ENCODE data around the gene ANXA6. TPM values are rescaled to one million over a fixed set of nuclear protein-coding genes. Genes with fewer than 3 reads are reported as not detected.

The ANXA6 gene
- total and polyA plus RNA-seq, 10 donors: 141 to 295 (median 185) TPM

DNA sequence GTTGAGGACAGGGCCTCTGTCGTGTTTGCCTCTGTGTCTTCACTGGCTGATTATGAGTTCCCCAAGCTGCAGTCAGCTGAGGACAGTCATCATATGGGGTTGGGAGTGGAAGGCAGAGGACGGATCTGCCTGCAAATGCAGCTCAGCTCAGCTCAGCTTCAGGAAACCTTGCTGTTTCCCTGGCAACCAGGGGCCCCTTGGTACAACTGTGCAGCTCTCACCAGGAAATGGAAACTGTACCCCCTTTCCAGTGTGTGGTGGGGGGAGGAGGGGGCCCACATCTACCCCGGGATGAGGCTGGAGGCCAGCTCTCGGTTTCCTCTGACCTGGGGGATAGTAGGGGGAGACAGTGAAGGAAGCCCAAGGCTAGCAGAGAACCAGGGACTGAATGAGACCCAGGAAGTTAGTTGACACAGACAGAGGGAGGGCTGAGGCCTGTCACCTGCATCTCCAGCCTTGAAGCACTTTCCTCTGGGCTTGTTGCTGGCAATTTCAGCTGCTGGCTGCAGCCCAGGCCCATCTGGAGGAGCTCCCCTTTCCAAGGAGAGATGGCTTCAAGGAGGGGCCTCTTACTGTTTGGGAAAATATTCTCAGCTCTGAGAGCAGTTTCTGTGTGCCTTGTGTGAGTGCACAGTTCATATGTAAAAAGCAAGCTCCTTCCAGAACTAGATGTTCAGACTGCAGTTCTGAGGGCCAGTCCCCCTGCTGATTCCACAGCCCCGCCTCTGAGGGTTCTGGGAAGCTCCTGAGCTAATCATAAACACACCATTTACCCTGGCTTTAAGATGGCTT, 6.9 kb downstream of the ANXA6 start:
- H3K4me1 ChIP-seq: peaks cover 76 to 100% (median 99%) of the 10 kb centered on the region in 6 donors
- no peaks in the 10 kb centered on the region for H3K27me3 ChIP-seq (replicated peaks in 1 of 7)
- TF ChIP-seq POLR2AphosphoS5 (IDR thresholded peaks at IDR 0.05) (peak in 2 of 3 donors; percentile 51 to 65), POLR2A (IDR thresholded peaks at IDR 0.05) (no peak)
- TF ChIP-seq, protein P1, sequence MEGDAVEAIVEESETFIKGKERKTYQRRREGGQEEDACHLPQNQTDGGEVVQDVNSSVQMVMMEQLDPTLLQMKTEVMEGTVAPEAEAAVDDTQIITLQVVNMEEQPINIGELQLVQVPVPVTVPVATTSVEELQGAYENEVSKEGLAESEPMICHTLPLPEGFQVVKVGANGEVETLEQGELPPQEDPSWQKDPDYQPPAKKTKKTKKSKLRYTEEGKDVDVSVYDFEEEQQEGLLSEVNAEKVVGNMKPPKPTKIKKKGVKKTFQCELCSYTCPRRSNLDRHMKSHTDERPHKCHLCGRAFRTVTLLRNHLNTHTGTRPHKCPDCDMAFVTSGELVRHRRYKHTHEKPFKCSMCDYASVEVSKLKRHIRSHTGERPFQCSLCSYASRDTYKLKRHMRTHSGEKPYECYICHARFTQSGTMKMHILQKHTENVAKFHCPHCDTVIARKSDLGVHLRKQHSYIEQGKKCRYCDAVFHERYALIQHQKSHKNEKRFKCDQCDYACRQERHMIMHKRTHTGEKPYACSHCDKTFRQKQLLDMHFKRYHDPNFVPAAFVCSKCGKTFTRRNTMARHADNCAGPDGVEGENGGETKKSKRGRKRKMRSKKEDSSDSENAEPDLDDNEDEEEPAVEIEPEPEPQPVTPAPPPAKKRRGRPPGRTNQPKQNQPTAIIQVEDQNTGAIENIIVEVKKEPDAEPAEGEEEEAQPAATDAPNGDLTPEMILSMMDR (IDR thresholded peaks at IDR 0.05 in 8 of 11, conservative IDR thresholded peaks at IDR 0.05 in 3 of 11): no peak
- H3K4me3 ChIP-seq: peak overlapping the region in 4 of 8 donors; percentile 0 to 52 (median 8)
- peak; percentile 89 for DNase-seq
- WGBS, 5 donors: 10 to 16% (median 14%) methylated on average over 5 of the region's 5 CpGs
- H3K36me3 ChIP-seq: peaks cover 0 to 40% (median 20%) of the 10 kb centered on the region in 6 donors
- intact Hi-C loops (cut with DNase I; ENCODE audit: low total_unique reads): no loop called here
- no peaks in the 10 kb centered on the region for H3K9me3 ChIP-seq
- H3K27ac ChIP-seq: peak overlapping the region; percentile 66 to 96 (median 82)

DNA sequence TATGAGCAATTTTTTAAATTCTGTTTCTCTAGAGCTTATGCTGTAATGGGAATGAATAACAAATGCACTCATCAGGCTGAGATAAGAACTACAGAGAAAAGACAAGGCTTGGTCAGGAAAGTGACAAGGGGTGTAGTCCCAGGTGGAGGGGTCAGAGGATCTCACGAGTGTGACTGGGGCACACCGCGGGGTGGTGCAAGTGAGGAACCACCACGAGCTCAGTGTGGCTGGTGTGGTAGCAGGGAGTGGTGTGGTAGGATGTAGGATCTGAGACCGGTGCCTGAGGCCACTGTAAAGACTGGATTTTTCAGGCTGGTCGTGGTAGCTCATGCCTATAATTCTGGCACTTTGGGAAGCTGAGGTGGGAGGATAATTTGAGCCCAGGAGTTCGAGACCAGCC, 9.0 kb downstream of the ANXA6 start:
- Histone ChIP-seq H3K9me3 (no peaks in the 10 kb centered on the region), H3K36me3 (peaks cover 0 to 61% (median 24%) of the 10 kb centered on the region in 6 donors), H3K4me1 (peaks cover 64 to 100% (median 99%) of the 10 kb centered on the region in 6 donors), H3K27me3 (replicated peaks in 1 of 7) (no peaks in the 10 kb centered on the region), H3K27ac (peak overlapping the region in 4 of 8 donors; percentile 7 to 96 (median 51)), H3K4me3 (no peak overlapping the region)
- no peak for DNase-seq
- intact Hi-C loops (cut with DNase I; ENCODE audit: low total_unique reads): no loop called here
- peak in 2 of 3 donors; percentile 22 to 50 for TF ChIP-seq POLR2AphosphoS5 (IDR thresholded peaks at IDR 0.05)
- TF ChIP-seq, protein P1 (IDR thresholded peaks at IDR 0.05 in 8 of 11, conservative IDR thresholded peaks at IDR 0.05 in 3 of 11): no peak
- TF ChIP-seq POLR2A (IDR thresholded peaks at IDR 0.05): no peak
- 41 to 68% (median 49%) methylated on average over 7 of the region's 7 CpGs for WGBS, 5 donors

DNA sequence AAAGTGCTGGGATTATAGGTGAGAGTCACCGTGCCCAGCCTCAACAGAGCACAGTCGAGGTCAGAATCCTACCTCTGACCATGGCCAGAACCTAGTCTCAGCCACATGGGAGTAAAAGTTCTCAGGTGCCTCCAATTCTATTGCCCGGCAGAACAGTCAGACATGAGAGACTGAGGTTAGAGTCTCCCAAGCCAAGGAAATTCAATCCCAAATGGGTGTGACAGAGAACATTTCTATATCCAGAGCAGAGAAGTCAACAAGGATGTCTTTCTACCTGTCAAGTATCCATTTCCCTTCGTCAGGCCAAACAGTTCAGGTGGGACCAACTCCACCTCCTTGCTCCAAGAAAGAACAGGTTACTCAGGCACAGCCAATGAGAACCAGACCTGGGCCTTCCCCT, 10.5 kb downstream of the ANXA6 start:
- Histone ChIP-seq H3K27ac (peak overlapping the region in 1 of 8 donors; percentile 96), H3K36me3 (peaks cover 0 to 66% (median 24%) of the 10 kb centered on the region in 6 donors), H3K27me3 (replicated peaks in 1 of 7) (no peaks in the 10 kb centered on the region), H3K4me1 (peaks cover 64 to 100% (median 99%) of the 10 kb centered on the region in 6 donors), H3K9me3 (no peaks in the 10 kb centered on the region), H3K4me3 (no peak overlapping the region)
- intact Hi-C loops (cut with DNase I; ENCODE audit: low total_unique reads): no loop called here
- 93 to 99% (median 98%) methylated on average over 3 to 4 of the region's 4 CpGs for WGBS, 5 donors
- TF ChIP-seq, protein P1 (IDR thresholded peaks at IDR 0.05 in 8 of 11, conservative IDR thresholded peaks at IDR 0.05 in 3 of 11): no peak
- TF ChIP-seq POLR2A (IDR thresholded peaks at IDR 0.05): no peak
- no peak for TF ChIP-seq POLR2AphosphoS5 (IDR thresholded peaks at IDR 0.05)
- DNase-seq: no peak

DNA sequence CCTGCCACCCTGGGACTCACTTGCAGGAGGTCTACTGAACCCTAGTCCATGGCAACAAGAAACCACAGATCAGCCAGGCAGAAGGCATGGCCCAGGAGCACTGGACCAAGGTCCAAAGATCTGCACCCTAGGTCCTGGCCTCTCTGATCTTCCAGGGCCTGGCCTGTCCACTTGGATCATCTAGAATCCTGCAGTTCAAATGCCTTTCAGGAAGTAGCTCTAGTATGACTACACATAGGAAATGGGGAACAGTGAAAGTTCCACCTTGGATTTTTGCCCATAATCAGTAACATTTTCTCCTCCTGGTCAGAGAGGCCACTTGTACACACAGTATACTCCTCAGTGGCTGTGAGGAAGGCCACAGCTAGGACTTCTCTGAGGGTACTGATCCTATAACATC, 11.5 kb downstream of the ANXA6 start:
- intact Hi-C loops (cut with DNase I; ENCODE audit: low total_unique reads): no loop called here
- DNase-seq: no peak
- H3K27ac ChIP-seq: peak overlapping the region in 5 of 8 donors; percentile 35 to 96 (median 35)
- H3K4me1 ChIP-seq: peaks cover 64 to 100% (median 99%) of the 10 kb centered on the region in 6 donors
- no peaks in the 10 kb centered on the region for H3K27me3 ChIP-seq (replicated peaks in 1 of 7)
- peaks cover 0 to 74% (median 24%) of the 10 kb centered on the region in 6 donors for H3K36me3 ChIP-seq
- TF ChIP-seq, protein P1 (IDR thresholded peaks at IDR 0.05 in 8 of 11, conservative IDR thresholded peaks at IDR 0.05 in 3 of 11): no peak
- TF ChIP-seq POLR2A (IDR thresholded peaks at IDR 0.05) (no peak), POLR2AphosphoS5 (IDR thresholded peaks at IDR 0.05) (no peak)
- H3K4me3 ChIP-seq: no peak overlapping the region
- H3K9me3 ChIP-seq: no peaks in the 10 kb centered on the region
